H1 (cell line): ENCODE measurements around the gene TMEM245. TPM values are rescaled to one million over a fixed set of nuclear protein-coding genes. Genes with fewer than 3 reads are reported as not detected.

Source experiments
- CTCF ChIA-PET: fragments of 300-600 bp; sonication (Branson Sonifier 250); formaldehyde crosslinking; loops from one replicate; lab custom pipeline; 2021; ENCODE audit not compliant: partially characterized antibody; lab: Charles Lee
- POLR2A ChIA-PET: fragments of 300-600 bp; sonication (Branson Sonifier 250); formaldehyde crosslinking; loops from one replicate; lab custom pipeline; 2021; ENCODE audit warnings: inconsistent platforms; ENCODE audit not compliant: partially characterized antibody; lab: Charles Lee
- DNase-seq, 2 experiments: peaks; one replicate each; pipeline versions ENCODE4 v3.0.0 to v3.0.0-alpha.2; 2010 to 2022; ENCODE audit warnings: low spot score in 2 of 2, low read depth in 1 of 2, mixed read lengths in 1 of 2
- FAIRE-seq: peaks from 2 replicates; lab custom pipeline; 2011; peaks lifted over from hg19 to GRCh38; lab: Jason Lieb, UNC
- H2AFZ ChIP-seq: 2 replicates; pipeline ENCODE4 v1.8.1; 2012; ENCODE audit warnings: low read length, inconsistent platforms
- H2AK5ac ChIP-seq: 2 replicates; pipeline ENCODE4 v1.6.1; 2013; ENCODE audit warnings: low read depth, low read length
- H2BK120ac ChIP-seq: replicated peaks from 2 replicates; pipeline ENCODE3; 2013; ENCODE audit warnings: low read depth, low read length, inconsistent platforms
- H2BK12ac ChIP-seq: 2 replicates; pipeline ENCODE4 v1.6.1; 2013; ENCODE audit warnings: low read depth, low read length
- H2BK15ac ChIP-seq: 2 replicates; pipeline ENCODE4 v1.6.1; 2013; ENCODE audit warnings: low read length
- H2BK20ac ChIP-seq: 2 replicates; pipeline ENCODE4 v1.6.1; 2013; ENCODE audit warnings: low read length
- H2BK5ac ChIP-seq: 2 replicates; pipeline ENCODE4 v1.6.1; 2013; ENCODE audit warnings: low read depth, low read length
- H3K14ac ChIP-seq: 2 replicates; pipeline ENCODE4 v1.6.1; 2013; ENCODE audit warnings: inconsistent platforms; ENCODE audit not compliant: insufficient read length
- H3K18ac ChIP-seq: 2 replicates; pipeline ENCODE4 v1.6.1; 2013; ENCODE audit warnings: low read length; ENCODE audit errors: extremely low read depth
- H3K23ac ChIP-seq: 2 replicates; pipeline ENCODE4 v1.6.1; 2013; ENCODE audit warnings: inconsistent platforms; ENCODE audit not compliant: insufficient read length
- H3K23me2 ChIP-seq: 2 replicates; pipeline ENCODE4 v1.6.1; 2013; ENCODE audit warnings: low read depth, low read length
- H3K27ac ChIP-seq: 2 replicates; pipeline ENCODE4 v1.6.1; 2011; ENCODE audit warnings: low read depth, low read length, inconsistent platforms
- H3K27me3 ChIP-seq, 4 experiments: replicated peaks in 1 of 4; 1 replicate in 1 of 4; 2 replicates in 3 of 4; pipeline versions ENCODE4 v1.6.1 to v1.8.1; 2011 to 2013; ENCODE audit warnings: low read length in 3 of 4, mild to moderate bottlenecking in 3 of 4, inconsistent platforms in 2 of 4, mixed read lengths in 2 of 4, moderate library complexity in 1 of 4; ENCODE audit not compliant: control insufficient read depth in 3 of 4, insufficient read depth in 3 of 4; ENCODE audit errors: extremely low read depth in 1 of 4
- H3K36me3 ChIP-seq, 4 experiments: 2 replicates each; pipeline versions ENCODE4 v1.6.1 to v1.8.1; 2011 to 2013; ENCODE audit warnings: mild to moderate bottlenecking in 4 of 4, low read length in 3 of 4, moderate library complexity in 2 of 4, control low read depth in 1 of 4, inconsistent platforms in 1 of 4; ENCODE audit not compliant: insufficient read depth in 4 of 4, control insufficient read depth in 2 of 4
- H3K4ac ChIP-seq: replicated peaks from 2 replicates; pipeline ENCODE3; 2013; ENCODE audit warnings: low read length, low read depth, mixed read lengths, inconsistent platforms; ENCODE audit not compliant: insufficient read length
- H3K4me1 ChIP-seq, 4 experiments: replicated peaks in 1 of 4; 1 replicate in 1 of 4; 2 replicates in 3 of 4; pipeline versions ENCODE4 v1.6.1 to v1.8.1; 2011 to 2013; ENCODE audit warnings: low read length in 3 of 4, inconsistent platforms in 2 of 4, mixed read lengths in 1 of 4; ENCODE audit not compliant: insufficient read depth in 4 of 4, control insufficient read depth in 3 of 4
- H3K4me2 ChIP-seq, 2 experiments: 2 replicates each; pipeline versions ENCODE4 v1.6.1 to v1.8.1; 2011 to 2013; ENCODE audit warnings: low read depth in 2 of 2, low read length in 2 of 2, control low read depth in 1 of 2, inconsistent platforms in 1 of 2, mild to moderate bottlenecking in 1 of 2; ENCODE audit not compliant: insufficient read depth in 1 of 2
- H3K4me3 ChIP-seq, 4 experiments: fragments of 200-600, 300-600 bp in 1 of 4; sonication (generic), shearing (Covaris generic), sonication (Bioruptor Twin) in 1 of 4; 2 replicates each; pipeline versions ENCODE4 v1.5.1 to v1.8.1; 2011 to 2016; ENCODE audit warnings: low read length in 4 of 4, low read depth in 3 of 4, control low read depth in 2 of 4, inconsistent platforms in 2 of 4, mild to moderate bottlenecking in 2 of 4, mixed read lengths in 1 of 4, moderate library complexity in 1 of 4; ENCODE audit not compliant: insufficient read depth in 2 of 4; ENCODE audit errors: extremely low read depth in 1 of 4
- H3K56ac ChIP-seq: replicated peaks from 2 replicates; pipeline ENCODE3; 2013; ENCODE audit warnings: low read depth, mild to moderate bottlenecking, mixed read lengths, low read length, inconsistent platforms; ENCODE audit not compliant: insufficient read length
- H3K79me1 ChIP-seq: 2 replicates; pipeline ENCODE4 v1.6.1; 2013; ENCODE audit warnings: low read depth, low read length, control low read depth
- H3K79me2 ChIP-seq, 2 experiments: 2 replicates each; pipeline versions ENCODE4 v1.6.1 to v1.8.1; 2012 to 2013; ENCODE audit warnings: low read length in 2 of 2, mild to moderate bottlenecking in 2 of 2, inconsistent platforms in 1 of 2; ENCODE audit not compliant: insufficient read depth in 2 of 2, control insufficient read depth in 1 of 2
- H3K9ac ChIP-seq, 4 experiments: replicated peaks in 1 of 4; 1 replicate in 1 of 4; 2 replicates in 3 of 4; pipeline versions ENCODE4 v1.6.1 to v1.8.1; 2011 to 2013; ENCODE audit warnings: low read depth in 3 of 4, low read length in 3 of 4, control low read depth in 2 of 4, mild to moderate bottlenecking in 2 of 4, moderate library complexity in 2 of 4, inconsistent platforms in 1 of 4; ENCODE audit errors: extremely low read depth in 1 of 4
- H3K9me3 ChIP-seq, 2 experiments: 2 replicates each; pipeline versions ENCODE4 v1.6.1 to v1.8.1; 2012 to 2013; ENCODE audit warnings: mild to moderate bottlenecking in 2 of 2, moderate library complexity in 2 of 2, control low read depth in 1 of 2, inconsistent platforms in 1 of 2, low read depth in 1 of 2, low read length in 1 of 2, mixed read lengths in 1 of 2; ENCODE audit not compliant: insufficient read depth in 2 of 2
- H4K20me1 ChIP-seq, 2 experiments: replicated peaks in 1 of 2; 2 replicates each; pipeline versions ENCODE3 to v1.8.1; 2011 to 2013; ENCODE audit warnings: inconsistent platforms in 2 of 2, low read length in 2 of 2, mild to moderate bottlenecking in 1 of 2; ENCODE audit not compliant: insufficient read depth in 2 of 2, control insufficient read depth in 1 of 2
- H4K5ac ChIP-seq: 2 replicates; pipeline ENCODE4 v1.6.1; 2013; ENCODE audit warnings: low read length, low read depth, mixed read lengths, inconsistent platforms; ENCODE audit not compliant: insufficient read length
- H4K8ac ChIP-seq: 2 replicates; pipeline ENCODE4 v1.8.0; 2013; ENCODE audit warnings: mild to moderate bottlenecking, moderate library complexity, low read length, inconsistent platforms; ENCODE audit not compliant: insufficient read depth; ENCODE audit errors: extremely low read depth
- H4K91ac ChIP-seq: replicated peaks from 2 replicates; pipeline ENCODE3; 2013; ENCODE audit warnings: low read length, mixed read lengths, inconsistent platforms; ENCODE audit not compliant: insufficient read length
- BACH1 ChIP-seq: IDR thresholded peaks from 2 replicates; pipeline ENCODE4 v1.6.1; 2012; ENCODE audit warnings: low read length, improper control_type of control experiment
- CHD1 ChIP-seq: IDR thresholded peaks from 2 replicates; pipeline ENCODE4 v1.6.1; 2012; ENCODE audit warnings: low read depth, low read length, improper control_type of control experiment
- CTBP2 ChIP-seq: IDR thresholded peaks from 2 replicates; pipeline ENCODE4 v1.7.0; 2011; ENCODE audit warnings: borderline replicate concordance, mild to moderate bottlenecking, moderate library complexity, mixed read lengths, low read length; ENCODE audit not compliant: insufficient read depth, insufficient read length
- HDAC2 ChIP-seq, 2 experiments: fragments of 300-600 bp in 1 of 2; sonication (generic) in 1 of 2; IDR thresholded peaks; 2 replicates each; pipeline ENCODE4 v1.6.1; 2011 to 2012; ENCODE audit warnings: low read depth in 2 of 2, low read length in 2 of 2, mild to moderate bottlenecking in 2 of 2, moderate library complexity in 2 of 2, borderline replicate concordance in 1 of 2, inconsistent platforms in 1 of 2
- JUND ChIP-seq: IDR thresholded peaks from 2 replicates; pipeline ENCODE4 v1.6.1; 2011; ENCODE audit warnings: mild to moderate bottlenecking, improper control_type of control experiment, low read length
- PHF8 ChIP-seq: fragments of 200-600 bp; sonication (generic); conservative IDR thresholded peaks from 2 replicates; pipeline ENCODE4 v1.7.1; 2012; ENCODE audit warnings: low read depth, mild to moderate bottlenecking, inconsistent platforms, low read length, moderate library complexity
- WGBS, 2 experiments: shearing (Covaris generic) in 1 of 2; methylation state at CpG; one replicate each; pipeline versions ENCODE4 v1.1.6 to v1.1.7; 2013 to 2015; ENCODE audit warnings: low lambda C conversion rate in 2 of 2, mixed read lengths in 2 of 2, inconsistent platforms in 1 of 2, low coverage in 1 of 2, missing lambda C conversion rate in 1 of 2; ENCODE audit not compliant: insufficient replicate concordance in 2 of 2, insufficient coverage in 1 of 2, insufficient read length in 1 of 2; ENCODE audit errors: extremely low coverage in 1 of 2, missing lambda C conversion rate in 1 of 2; 5-methylcytosine and 5-hydroxymethylcytosine counted together
- polyA plus RNA-seq, 7 experiments: library from polyadenylated mRNA; depleted of rRNA in 3 of 7; stranded (reverse) in 5 of 7; unstranded in 2 of 7; fragments of >200 nt in 5 of 7; fragments of 200-250 nt in 2 of 7; gene quantifications; 1 replicate in 5 of 7; 2 replicates in 1 of 7; 4 replicates in 1 of 7; pipeline versions ENCODE4 v1.2.1 to v1.2.3, GENCODE V29; 2011 to 2013; ENCODE audit warnings: missing spikeins in 2 of 7, mixed read lengths in 2 of 7
- total RNA-seq: library from RNA; stranded (reverse); fragmentation: NEBNext Ultra II Directional; extraction: Animal tissue kit (Norgen Biotek cat#: 25700); gene quantifications from 2 replicates; pipeline ENCODE4 v1.2.1, GENCODE V29; 2021

The TMEM245 gene
- total and polyA plus RNA-seq, 2 of the 8 experiments (the other 6 are each of a cell fraction or from before 2014, with no cell fraction given): 44.3 to 45.8 TPM

GRCh38 chr9:109050444-109050843 lies 69.3 kb downstream of the TMEM245 start:
- Histone ChIP-seq H2BK15ac (no peak overlapping the region), H3K79me2 (no peaks in the 10 kb centered on the region), H3K4me3 (no peak overlapping the region), H3K4me2 (no peak overlapping the region), H2BK20ac (no peak overlapping the region), H4K91ac (no peak overlapping the region), H2AK5ac (no peak overlapping the region), H4K20me1 (peaks cover 0 to 2% of the 10 kb centered on the region in 2 experiments), H3K18ac (no peak overlapping the region), H3K23ac (no peak overlapping the region), H4K8ac (no peak overlapping the region), H3K27ac (no peak overlapping the region), H2BK120ac (no peak overlapping the region), H3K23me2 (no peaks in the 10 kb centered on the region; the same call in 1 of the 2 replicates), H3K79me1 (no peaks in the 10 kb centered on the region), H3K56ac (no peak overlapping the region), H2BK5ac (no peak overlapping the region), H3K36me3 (peaks cover 2 to 82% (median 46%) of the 10 kb centered on the region in 4 experiments; a peak in 7 of 8 replicates), H3K4me1 (peaks cover 0 to 6% (median 0%) of the 10 kb centered on the region in 4 experiments; a peak in 1 of 7 replicates), H3K9me3 (no peaks in the 10 kb centered on the region), H2AFZ (no peak overlapping the region), H4K5ac (no peak overlapping the region), H3K27me3 (no peaks in the 10 kb centered on the region), H2BK12ac (no peak overlapping the region), H3K9ac (no peak overlapping the region), H3K14ac (no peak overlapping the region), H3K4ac (no peak overlapping the region)
- CTCF ChIA-PET: no interaction called here
- FAIRE-seq (no peak), DNase-seq (no peak)
- WGBS, 2 experiments: 81% methylated on average over 7 of the region's 7 CpGs; no CpG with 5 or more reads in 1 of the 2 experiments
- POLR2A ChIA-PET: no interaction called here
- no peak for TF ChIP-seq CTBP2
- no peak for TF ChIP-seq CHD1
- no peak for TF ChIP-seq HDAC2 (IDR thresholded peaks at IDR 0.05; ENCODE audit: borderline replicate concordance in 1 of 2, low read depth in 2 of 2, low read length in 2 of 2)
- no peak for TF ChIP-seq BACH1
- no peak for TF ChIP-seq PHF8
- TF ChIP-seq JUND: no peak
